GM12878 (cell line): ENCODE measurements around the gene SF1.

ENCODE experiments used
- BCL11A ChIP-seq: IDR thresholded peaks from 2 replicates; pipeline ENCODE4 v1.6.1; 2011; ENCODE audit warnings: low read depth, low read length
- CTCF ChIP-seq, 3 experiments: IDR thresholded peaks in 2 of 3; conservative IDR thresholded peaks in 1 of 3; 2 replicates each; pipeline ENCODE4 v1.5.1; 2011; ENCODE audit warnings: low read depth in 3 of 3, low read length in 3 of 3, mild to moderate bottlenecking in 3 of 3, control low read depth in 2 of 3, moderate library complexity in 2 of 3, inconsistent platforms in 1 of 3, mixed read lengths in 1 of 3; ENCODE audit not compliant: control insufficient read depth in 2 of 3, insufficient read depth in 1 of 3; ENCODE audit errors: extremely low read depth in 1 of 3

GRCh38 chr11:64800303-64801157, 22.2 kb upstream of the SF1 start:
- TF ChIP-seq CTCF (IDR thresholded peaks at IDR 0.05 in 2 of 3, conservative IDR thresholded peaks at IDR 0.05 in 1 of 3; ENCODE audit: control insufficient read depth in 2 of 3, extremely low read depth in 1 of 3, insufficient read depth in 1 of 3, low read depth in 3 of 3, low read length in 3 of 3) (no peak), BCL11A (no peak)
